K562 (cell line): ENCODE measurements around the gene EFS. TPM values are rescaled to one million over a fixed set of nuclear protein-coding genes. Genes with fewer than 3 reads are reported as not detected.

ENCODE experiments used
- MAZ ChIP-seq, 2 experiments: fragments of 450-650 bp in 1 of 2; sonication (generic) in 1 of 2; formaldehyde crosslinking; IDR thresholded peaks in 1 of 2; conservative IDR thresholded peaks in 1 of 2; 2 replicates each; pipeline versions ENCODE4 v1.4.0 to v1.5.0; 2020; ENCODE audit warnings: mild to moderate bottlenecking in 1 of 2, missing genetic modification reagents in 1 of 2
- MBD2 ChIP-seq: sonication (generic); IDR thresholded peaks from 2 replicates; pipeline ENCODE4 v1.6.1; 2016; ENCODE audit warnings: low read depth, borderline replicate concordance
- NBN ChIP-seq: fragments of 450-650 bp; IDR thresholded peaks from 2 replicates; pipeline ENCODE4 v1.6.1; 2016; ENCODE audit warnings: low read depth, mild to moderate bottlenecking
- PHB ChIP-seq: fragments of 250-450 bp; sonication (Bioruptor Pico); IDR thresholded peaks from 2 replicates; pipeline ENCODE4 v1.5.0; 2021
- RAD51 ChIP-seq: fragments of 450-650 bp; IDR thresholded peaks from 2 replicates; pipeline ENCODE4 v1.7.1; 2016; ENCODE audit warnings: low read depth, mild to moderate bottlenecking, borderline replicate concordance
- REST ChIP-seq, 2 experiments: fragments of 450-650 bp; formaldehyde crosslinking in 1 of 2; IDR thresholded peaks; 2 replicates each; pipeline versions ENCODE4 v1.4.0 to v1.6.1; 2014 to 2020; ENCODE audit warnings: mild to moderate bottlenecking in 2 of 2, borderline replicate concordance in 1 of 2, low read depth in 1 of 2
- TAF15 ChIP-seq: fragments of 200-400 bp; formaldehyde crosslinking; IDR thresholded peaks from 2 replicates; pipeline ENCODE4 v1.6.1; 2017; ENCODE audit warnings: mild to moderate bottlenecking, low read depth, low read length, moderate library complexity
- U2AF2 ChIP-seq: fragments of 200-400 bp; formaldehyde crosslinking; optimal IDR thresholded peaks from 2 replicates; pipeline ENCODE3; 2017; ENCODE audit warnings: low read depth, mild to moderate bottlenecking, low read length
- ZKSCAN3 ChIP-seq: fragments of 250-450 bp; sonication (Bioruptor Pico); IDR thresholded peaks from 2 replicates; pipeline ENCODE4 v1.4.0; 2020
- ZNF175 ChIP-seq: fragments of 200-800 bp; sonication (Bioruptor generic); IDR thresholded peaks from 2 replicates; pipeline ENCODE4 v1.6.1; 2016; ENCODE audit warnings: low read depth, mild to moderate bottlenecking, missing genetic modification characterization, missing compliant biosample characterization
- ZNF311 ChIP-seq: fragments of 250-450 bp; sonication (Bioruptor Pico); IDR thresholded peaks from 2 replicates; pipeline ENCODE4 v1.4.0; 2020; ENCODE audit warnings: mild to moderate bottlenecking, moderate library complexity
- ZNF384 ChIP-seq: IDR thresholded peaks from 2 replicates; pipeline ENCODE4 v1.6.1; 2012; ENCODE audit warnings: low read depth, low read length, improper control_type of control experiment
- ZNF592 ChIP-seq: fragments of 450-650 bp; IDR thresholded peaks from 2 replicates; pipeline ENCODE4 v1.6.1; 2017; ENCODE audit warnings: antibody characterized with exemption, mild to moderate bottlenecking
- polyA plus RNA-seq, 8 experiments: library from polyadenylated mRNA; depleted of rRNA in 4 of 8; stranded (reverse) in 5 of 8; unstranded in 3 of 8; fragments of >200 nt; fragmentation: Nextera tagmentation in 2 of 8; fragmentation: Illumina TruSeq in 1 of 8; extraction: Ambion mirVana in 2 of 8; extraction: Trizol in 1 of 8; gene quantifications; 2 replicates each; pipeline versions ENCODE4 v1.2.1 to v1.2.3, GENCODE V29; 2011 to 2014; ENCODE audit warnings: inconsistent platforms in 1 of 8, missing spikeins in 1 of 8
- total RNA-seq, 7 experiments: library from RNA; depleted of rRNA in 6 of 7; stranded (reverse); fragments of >200 nt in 6 of 7; fragmentation: Illumina TruSeq in 2 of 7; extraction: Trizol in 2 of 7; gene quantifications; 2 replicates each; pipeline versions ENCODE4 v1.2.1 to v1.2.3, GENCODE V29; 2011 to 2021; ENCODE audit warnings: low replicate concordance in 1 of 7

EFS gene
- total and polyA plus RNA-seq, 9 of the 15 experiments (the other 6 are each of a cell fraction or from before 2014, with no cell fraction given), result 0.01 to 0.03 TPM; not detected in 7

GRCh38 chr14:23306412-23307145 lies 58.4 kb downstream of the EFS start, which contains the start of gene BCL2L2 (continued):
- TF ChIP-seq NBN (peak; percentile 90; the same call in 1 of the 2 replicates), RAD51 (no peak), ZNF384 (peak; percentile 31; the same call in 1 of the 2 replicates), ZNF175 (no peak), MAZ (CRISPR knock-in tag; conservative IDR thresholded peaks at IDR 0.05 in 1 of 2, IDR thresholded peaks at IDR 0.05 in 1 of 2) (peak; percentile 100), MBD2 (0 out of 2 replicates have a peak, but pooled peaks have one; percentile 84), U2AF2 (no peak), REST (IDR thresholded peaks at IDR 0.05; ENCODE audit: borderline replicate concordance) (no peak), REST (CRISPR knock-in tag; IDR thresholded peaks at IDR 0.05; ENCODE audit: low read depth) (no peak), TAF15 (no peak), PHB (CRISPR knock-in tag) (no peak), ZNF592 (no peak), ZNF311 (CRISPR knock-in tag) (no peak), ZKSCAN3 (CRISPR knock-in tag) (no peak)
